Neural crest cell (in vitro differentiated cells): ENCODE results near the gene CUEDC1. TPM values are rescaled to one million over a fixed set of nuclear protein-coding genes. Genes with fewer than 3 reads are reported as not detected.

Source experiments
- DNase-seq: peaks from one replicate; pipeline ENCODE4 v3.0.0; 2021; ENCODE audit warnings: low read depth, mixed read lengths, low spot score
- H3K27ac Mint-ChIP-seq: one replicate; pipeline ENCODE4 v1.8.0; 2021; ENCODE audit warnings: mild to moderate bottlenecking, mixed read lengths; ENCODE audit not compliant: unreplicated experiment
- H3K27me3 Mint-ChIP-seq: 2 replicates; pipeline ENCODE4 v1.8.0; 2021; ENCODE audit warnings: low read depth, mild to moderate bottlenecking, mixed read lengths
- H3K36me3 Mint-ChIP-seq: 2 replicates; pipeline ENCODE4 v1.8.0; 2021; ENCODE audit warnings: low read depth, mild to moderate bottlenecking, mixed read lengths
- H3K4me1 Mint-ChIP-seq: 2 replicates; pipeline ENCODE4 v1.8.0; 2021; ENCODE audit warnings: mixed read lengths
- H3K4me3 Mint-ChIP-seq: one replicate; pipeline ENCODE4 v1.8.0; 2021; ENCODE audit warnings: mild to moderate bottlenecking, mixed read lengths
- H3K9me3 Mint-ChIP-seq: 2 replicates; pipeline ENCODE4 v1.8.0; 2021; ENCODE audit warnings: mixed read lengths
- CTCF ChIP-seq: fragments of 200-600 bp; sonication (generic); conservative IDR thresholded peaks from 2 replicates; pipeline ENCODE4 v1.5.0; 2021; ENCODE audit warnings: antibody characterized with exemption, mild to moderate bottlenecking
- total RNA-seq: library from RNA; stranded (reverse); gene quantifications from 2 replicates; pipeline ENCODE4 v1.2.1, GENCODE V29; 2021

Gene CUEDC1
- total RNA-seq, 1 donor from 2014 or later = 86.9 TPM

- Mint-ChIP-seq H3K27ac (no peak overlapping the region), H3K36me3 (no peaks in the 10 kb centered on the region), H3K27me3 (no peaks in the 10 kb centered on the region), H3K9me3 (no peaks in the 10 kb centered on the region), H3K4me3 (no peak overlapping the region), H3K4me1 (peaks cover 12% of the 10 kb centered on the region)
- TF ChIP-seq CTCF = no peak
- DNase-seq = no peak
Measured at GRCh38 chr17:57819867-57820266, 135.3 kb downstream of the CUEDC1 start.

GRCh38 chr17:57819285-57819684 is 135.9 kb downstream of the CUEDC1 start:
- TF ChIP-seq CTCF = no peak
- Mint-ChIP-seq H3K27me3 (no peaks in the 10 kb centered on the region), H3K9me3 (no peaks in the 10 kb centered on the region), H3K36me3 (no peaks in the 10 kb centered on the region), H3K4me3 (no peak overlapping the region), H3K4me1 (peaks cover 12% of the 10 kb centered on the region), H3K27ac (peak overlapping the region; percentile 12)
- no peak for DNase-seq

- no peak for TF ChIP-seq CTCF
- Mint-ChIP-seq H3K4me3 (no peak overlapping the region), H3K4me1 (peaks cover 6% of the 10 kb centered on the region), H3K27ac (no peak overlapping the region), H3K27me3 (no peaks in the 10 kb centered on the region), H3K36me3 (no peaks in the 10 kb centered on the region), H3K9me3 (no peaks in the 10 kb centered on the region)
- no peak for DNase-seq
Measured at GRCh38 chr17:57818066-57818465, 137.1 kb downstream of the CUEDC1 start.

- Mint-ChIP-seq H3K4me3 (no peak overlapping the region), H3K27me3 (no peaks in the 10 kb centered on the region), H3K9me3 (no peaks in the 10 kb centered on the region), H3K36me3 (no peaks in the 10 kb centered on the region), H3K27ac (no peak overlapping the region), H3K4me1 (peaks cover 3% of the 10 kb centered on the region)
- TF ChIP-seq CTCF = no peak
- no peak for DNase-seq
Measured at GRCh38 chr17:57817299-57817698, 137.9 kb downstream of the CUEDC1 start.

- no peak for TF ChIP-seq CTCF
- Mint-ChIP-seq H3K36me3 (no peaks in the 10 kb centered on the region), H3K27me3 (no peaks in the 10 kb centered on the region), H3K4me1 (peaks cover 26% of the 10 kb centered on the region), H3K27ac (no peak overlapping the region), H3K4me3 (no peak overlapping the region), H3K9me3 (no peaks in the 10 kb centered on the region)
- DNase-seq = no peak
Measured at GRCh38 chr17:57814421-57814820, 140.8 kb downstream of the CUEDC1 start.
